A673 (cell line): ENCODE results near the gene EFCAB8. TPM values are rescaled to one million over a fixed set of nuclear protein-coding genes. Genes with fewer than 3 reads are reported as not detected.

Experiments used
- BruUV-seq: library from RNA; stranded (reverse); fragments of 400-500 nt; replicated peaks from 2 replicates; lab custom pipeline; 2021; lab: Mats Ljungman, UMichigan
- CTCF ChIA-PET: fragments of 300-600 bp; sonication (Branson Sonifier 250); formaldehyde crosslinking; loops from one replicate; lab custom pipeline; 2022; ENCODE audit warnings: antibody characterized with exemption; lab: Charles Lee
- POLR2A ChIA-PET: fragments of 300-600 bp; sonication (Branson Sonifier 250); formaldehyde crosslinking; loops from one replicate; lab custom pipeline; 2022; ENCODE audit warnings: antibody characterized with exemption; ENCODE audit not compliant: low non-redundant PET; lab: Charles Lee
- DNase-seq: peaks from one replicate; pipeline ENCODE4 v3.0.0-alpha.2; 2015; ENCODE audit warnings: low spot score
- H3K27ac ChIP-seq: fragments of 200-600 bp; sonication (generic); 2 replicates; pipeline ENCODE4 v1.5.1; 2016; ENCODE audit warnings: mixed run types, low read depth, mild to moderate bottlenecking, mixed read lengths, antibody characterized with exemption, low read length; ENCODE audit not compliant: poor library complexity, severe bottlenecking
- H3K27me3 ChIP-seq: fragments of 200-600 bp; sonication (generic); replicated peaks from 2 replicates; pipeline ENCODE4 v1.6.1; 2017; ENCODE audit warnings: mixed run types, low read depth, mild to moderate bottlenecking, mixed read lengths, antibody characterized with exemption, low read length; ENCODE audit not compliant: insufficient read depth, poor library complexity
- H3K36me3 ChIP-seq: fragments of 200-600 bp; sonication (generic); 2 replicates; pipeline ENCODE4 v1.6.1; 2016; ENCODE audit warnings: mixed run types, mild to moderate bottlenecking, mixed read lengths, antibody characterized with exemption, low read length; ENCODE audit not compliant: insufficient read depth, poor library complexity, severe bottlenecking
- H3K4me1 ChIP-seq: fragments of 200-600 bp; sonication (generic); 2 replicates; pipeline ENCODE4 v1.6.1; 2017; ENCODE audit warnings: mixed run types, mild to moderate bottlenecking, mixed read lengths, antibody characterized with exemption, low read length; ENCODE audit not compliant: insufficient read depth, poor library complexity, severe bottlenecking
- H3K4me3 ChIP-seq: fragments of 200-600 bp; sonication (generic); 2 replicates; pipeline ENCODE4 v1.5.1; 2016; ENCODE audit warnings: low read depth, mixed run types, mild to moderate bottlenecking, mixed read lengths, low read length; ENCODE audit not compliant: poor library complexity, severe bottlenecking
- H3K9me3 ChIP-seq: fragments of 200-600 bp; sonication (generic); 2 replicates; pipeline ENCODE4 v1.6.1; 2016; ENCODE audit warnings: mixed run types, low read depth, mild to moderate bottlenecking, mixed read lengths, antibody characterized with exemption, low read length; ENCODE audit not compliant: poor library complexity, severe bottlenecking
- CTCF ChIP-seq: fragments of 300-800, 200-600 bp; sonication (generic); conservative IDR thresholded peaks from 2 replicates; pipeline ENCODE4 v1.5.1; 2017; ENCODE audit warnings: low read depth, mild to moderate bottlenecking, antibody characterized with exemption, low read length, moderate library complexity, mixed read lengths
- EZH2 ChIP-seq: fragments of 200-600 bp; sonication (generic); IDR thresholded peaks from 2 replicates; pipeline ENCODE4 v1.6.1; 2017; ENCODE audit warnings: borderline replicate concordance, low read depth, mild to moderate bottlenecking, mixed read lengths, antibody characterized with exemption, low read length; ENCODE audit not compliant: poor library complexity, severe bottlenecking
- intact Hi-C: fragments of 100-400 bp; cut with micrococcal nuclease; formaldehyde crosslinking; loops from one replicate; pipeline ENCODE4 v1.10.0; 2022; ENCODE audit not compliant: unreplicated experiment
- total RNA-seq: library from RNA; stranded (reverse); gene quantifications from 2 replicates; pipeline ENCODE4 v1.2.3, GENCODE V29; 2021

Gene EFCAB8
- total RNA-seq, 1 experiment from 2014 or later: not detected

GRCh38 chr20:32918751-32919150, 60.0 kb downstream of the EFCAB8 start:
- BruUV-seq: no TSS peak
- H3K4me1 ChIP-seq: no peaks in the 10 kb centered on the region
- H3K27ac ChIP-seq: no peak overlapping the region
- DNase-seq: no peak
- intact Hi-C loops: no loop called here
- H3K27me3 ChIP-seq: peaks cover 5% of the 10 kb centered on the region
- TF ChIP-seq EZH2 (no peak), CTCF (no peak)
- no peak overlapping the region for H3K4me3 ChIP-seq
- peaks cover 9% of the 10 kb centered on the region for H3K9me3 ChIP-seq
- no peaks in the 10 kb centered on the region for H3K36me3 ChIP-seq
- ChIA-PET POLR2A (no interaction called here), CTCF (no interaction called here)

- Histone ChIP-seq H3K4me1 (no peaks in the 10 kb centered on the region), H3K9me3 (peaks cover 9% of the 10 kb centered on the region), H3K27me3 (peaks cover 5% of the 10 kb centered on the region), H3K4me3 (no peak overlapping the region), H3K36me3 (no peaks in the 10 kb centered on the region), H3K27ac (no peak overlapping the region)
- BruUV-seq: no TSS peak
- no peak for DNase-seq
- intact Hi-C loops: no loop called here
- TF ChIP-seq CTCF (no peak), EZH2 (no peak)
- POLR2A ChIA-PET: no interaction called here
- CTCF ChIA-PET: no interaction called here
These were observed 61.3 kb downstream of the EFCAB8 start for GRCh38 chr20:32920066-32920465.

GRCh38 chr20:32920530-32921298, 62.0 kb downstream of the EFCAB8 start:
- H3K36me3 ChIP-seq: no peaks in the 10 kb centered on the region
- DNase-seq: no peak
- TF ChIP-seq EZH2: no peak
- no peak for TF ChIP-seq CTCF
- H3K4me1 ChIP-seq: no peaks in the 10 kb centered on the region
- no peak overlapping the region for H3K27ac ChIP-seq
- peaks cover 5% of the 10 kb centered on the region for H3K9me3 ChIP-seq
- BruUV-seq: no TSS peak
- CTCF ChIA-PET: no interaction called here
- no peak overlapping the region for H3K4me3 ChIP-seq
- POLR2A ChIA-PET: no interaction called here
- intact Hi-C loops: no loop called here
- H3K27me3 ChIP-seq: peaks cover 5% of the 10 kb centered on the region
